OCI-LY3 (cell line): ENCODE measurements around the gene VGLL2.

Experiments
- CTCF ChIP-seq: fragments of 200-600, 300-600 bp; sonication (generic); IDR thresholded peaks from 2 replicates; pipeline ENCODE4 v1.5.1; 2014; ENCODE audit warnings: antibody characterized with exemption, low read length, low read depth
- EZH2phosphoT487 ChIP-seq: fragments of 200-600 bp; shearing (Covaris generic); IDR thresholded peaks from 2 replicates; pipeline ENCODE4 v1.6.1; 2018; ENCODE audit warnings: antibody characterized with exemption, mixed run types, low read depth

- TF ChIP-seq CTCF (no peak), EZH2phosphoT487 (no peak)
These were observed 27.8 kb upstream of the VGLL2 start for GRCh38 chr6:117237561-117237960.
